H1 (cell line): ENCODE results near the gene TMEM72. TPM values are rescaled to one million over a fixed set of nuclear protein-coding genes. Genes with fewer than 3 reads are reported as not detected.

ENCODE experiments used
- CTCF ChIA-PET: fragments of 300-600 bp; sonication (Branson Sonifier 250); formaldehyde crosslinking; loops from one replicate; lab custom pipeline; 2021; ENCODE audit not compliant: partially characterized antibody; lab: Charles Lee
- POLR2A ChIA-PET: fragments of 300-600 bp; sonication (Branson Sonifier 250); formaldehyde crosslinking; loops from one replicate; lab custom pipeline; 2021; ENCODE audit warnings: inconsistent platforms; ENCODE audit not compliant: partially characterized antibody; lab: Charles Lee
- DNase-seq, 2 experiments: peaks; one replicate each; pipeline versions ENCODE4 v3.0.0 to v3.0.0-alpha.2; 2010 to 2022; ENCODE audit warnings: low spot score in 2 of 2, low read depth in 1 of 2, mixed read lengths in 1 of 2
- FAIRE-seq: peaks from 2 replicates; lab custom pipeline; 2011; peaks lifted over from hg19 to GRCh38; lab: Jason Lieb, UNC
- H2AFZ ChIP-seq: 2 replicates; pipeline ENCODE4 v1.8.1; 2012; ENCODE audit warnings: low read length, inconsistent platforms
- H2AK5ac ChIP-seq: 2 replicates; pipeline ENCODE4 v1.6.1; 2013; ENCODE audit warnings: low read depth, low read length
- H2BK120ac ChIP-seq: replicated peaks from 2 replicates; pipeline ENCODE3; 2013; ENCODE audit warnings: low read depth, low read length, inconsistent platforms
- H2BK12ac ChIP-seq: 2 replicates; pipeline ENCODE4 v1.6.1; 2013; ENCODE audit warnings: low read depth, low read length
- H2BK15ac ChIP-seq: 2 replicates; pipeline ENCODE4 v1.6.1; 2013; ENCODE audit warnings: low read length
- H2BK20ac ChIP-seq: 2 replicates; pipeline ENCODE4 v1.6.1; 2013; ENCODE audit warnings: low read length
- H2BK5ac ChIP-seq: 2 replicates; pipeline ENCODE4 v1.6.1; 2013; ENCODE audit warnings: low read depth, low read length
- H3K14ac ChIP-seq: 2 replicates; pipeline ENCODE4 v1.6.1; 2013; ENCODE audit warnings: inconsistent platforms; ENCODE audit not compliant: insufficient read length
- H3K18ac ChIP-seq: 2 replicates; pipeline ENCODE4 v1.6.1; 2013; ENCODE audit warnings: low read length; ENCODE audit errors: extremely low read depth
- H3K23ac ChIP-seq: 2 replicates; pipeline ENCODE4 v1.6.1; 2013; ENCODE audit warnings: inconsistent platforms; ENCODE audit not compliant: insufficient read length
- H3K23me2 ChIP-seq: 2 replicates; pipeline ENCODE4 v1.6.1; 2013; ENCODE audit warnings: low read depth, low read length
- H3K27ac ChIP-seq: 2 replicates; pipeline ENCODE4 v1.6.1; 2011; ENCODE audit warnings: low read depth, low read length, inconsistent platforms
- H3K27me3 ChIP-seq, 4 experiments: replicated peaks in 1 of 4; 1 replicate in 1 of 4; 2 replicates in 3 of 4; pipeline versions ENCODE4 v1.6.1 to v1.8.1; 2011 to 2013; ENCODE audit warnings: low read length in 3 of 4, mild to moderate bottlenecking in 3 of 4, inconsistent platforms in 2 of 4, mixed read lengths in 2 of 4, moderate library complexity in 1 of 4; ENCODE audit not compliant: control insufficient read depth in 3 of 4, insufficient read depth in 3 of 4; ENCODE audit errors: extremely low read depth in 1 of 4
- H3K36me3 ChIP-seq, 4 experiments: 2 replicates each; pipeline versions ENCODE4 v1.6.1 to v1.8.1; 2011 to 2013; ENCODE audit warnings: mild to moderate bottlenecking in 4 of 4, low read length in 3 of 4, moderate library complexity in 2 of 4, control low read depth in 1 of 4, inconsistent platforms in 1 of 4; ENCODE audit not compliant: insufficient read depth in 4 of 4, control insufficient read depth in 2 of 4
- H3K4ac ChIP-seq: replicated peaks from 2 replicates; pipeline ENCODE3; 2013; ENCODE audit warnings: low read length, low read depth, mixed read lengths, inconsistent platforms; ENCODE audit not compliant: insufficient read length
- H3K4me1 ChIP-seq, 4 experiments: replicated peaks in 1 of 4; 1 replicate in 1 of 4; 2 replicates in 3 of 4; pipeline versions ENCODE4 v1.6.1 to v1.8.1; 2011 to 2013; ENCODE audit warnings: low read length in 3 of 4, inconsistent platforms in 2 of 4, mixed read lengths in 1 of 4; ENCODE audit not compliant: insufficient read depth in 4 of 4, control insufficient read depth in 3 of 4
- H3K4me2 ChIP-seq, 2 experiments: 2 replicates each; pipeline versions ENCODE4 v1.6.1 to v1.8.1; 2011 to 2013; ENCODE audit warnings: low read depth in 2 of 2, low read length in 2 of 2, control low read depth in 1 of 2, inconsistent platforms in 1 of 2, mild to moderate bottlenecking in 1 of 2; ENCODE audit not compliant: insufficient read depth in 1 of 2
- H3K4me3 ChIP-seq, 4 experiments: fragments of 200-600, 300-600 bp in 1 of 4; sonication (generic), shearing (Covaris generic), sonication (Bioruptor Twin) in 1 of 4; 2 replicates each; pipeline versions ENCODE4 v1.5.1 to v1.8.1; 2011 to 2016; ENCODE audit warnings: low read length in 4 of 4, low read depth in 3 of 4, control low read depth in 2 of 4, inconsistent platforms in 2 of 4, mild to moderate bottlenecking in 2 of 4, mixed read lengths in 1 of 4, moderate library complexity in 1 of 4; ENCODE audit not compliant: insufficient read depth in 2 of 4; ENCODE audit errors: extremely low read depth in 1 of 4
- H3K56ac ChIP-seq: replicated peaks from 2 replicates; pipeline ENCODE3; 2013; ENCODE audit warnings: low read depth, mild to moderate bottlenecking, mixed read lengths, low read length, inconsistent platforms; ENCODE audit not compliant: insufficient read length
- H3K79me1 ChIP-seq: 2 replicates; pipeline ENCODE4 v1.6.1; 2013; ENCODE audit warnings: low read depth, low read length, control low read depth
- H3K79me2 ChIP-seq, 2 experiments: 2 replicates each; pipeline versions ENCODE4 v1.6.1 to v1.8.1; 2012 to 2013; ENCODE audit warnings: low read length in 2 of 2, mild to moderate bottlenecking in 2 of 2, inconsistent platforms in 1 of 2; ENCODE audit not compliant: insufficient read depth in 2 of 2, control insufficient read depth in 1 of 2
- H3K9ac ChIP-seq, 4 experiments: replicated peaks in 1 of 4; 1 replicate in 1 of 4; 2 replicates in 3 of 4; pipeline versions ENCODE4 v1.6.1 to v1.8.1; 2011 to 2013; ENCODE audit warnings: low read depth in 3 of 4, low read length in 3 of 4, control low read depth in 2 of 4, mild to moderate bottlenecking in 2 of 4, moderate library complexity in 2 of 4, inconsistent platforms in 1 of 4; ENCODE audit errors: extremely low read depth in 1 of 4
- H3K9me3 ChIP-seq, 2 experiments: 2 replicates each; pipeline versions ENCODE4 v1.6.1 to v1.8.1; 2012 to 2013; ENCODE audit warnings: mild to moderate bottlenecking in 2 of 2, moderate library complexity in 2 of 2, control low read depth in 1 of 2, inconsistent platforms in 1 of 2, low read depth in 1 of 2, low read length in 1 of 2, mixed read lengths in 1 of 2; ENCODE audit not compliant: insufficient read depth in 2 of 2
- H4K20me1 ChIP-seq, 2 experiments: replicated peaks in 1 of 2; 2 replicates each; pipeline versions ENCODE3 to v1.8.1; 2011 to 2013; ENCODE audit warnings: inconsistent platforms in 2 of 2, low read length in 2 of 2, mild to moderate bottlenecking in 1 of 2; ENCODE audit not compliant: insufficient read depth in 2 of 2, control insufficient read depth in 1 of 2
- H4K5ac ChIP-seq: 2 replicates; pipeline ENCODE4 v1.6.1; 2013; ENCODE audit warnings: low read length, low read depth, mixed read lengths, inconsistent platforms; ENCODE audit not compliant: insufficient read length
- H4K8ac ChIP-seq: 2 replicates; pipeline ENCODE4 v1.8.0; 2013; ENCODE audit warnings: mild to moderate bottlenecking, moderate library complexity, low read length, inconsistent platforms; ENCODE audit not compliant: insufficient read depth; ENCODE audit errors: extremely low read depth
- H4K91ac ChIP-seq: replicated peaks from 2 replicates; pipeline ENCODE3; 2013; ENCODE audit warnings: low read length, mixed read lengths, inconsistent platforms; ENCODE audit not compliant: insufficient read length
- CEBPB ChIP-seq: IDR thresholded peaks from 2 replicates; pipeline ENCODE4 v1.6.1; 2012; ENCODE audit warnings: low read depth, low read length
- EP300 ChIP-seq, 2 experiments: IDR thresholded peaks; 1 replicate in 1 of 2; 2 replicates in 1 of 2; pipeline ENCODE4 v1.6.1; 2011 to 2012; ENCODE audit warnings: low read depth in 2 of 2, low read length in 2 of 2, mild to moderate bottlenecking in 2 of 2, borderline replicate concordance in 1 of 2, inconsistent platforms in 1 of 2, moderate library complexity in 1 of 2
- JUN ChIP-seq: IDR thresholded peaks from 2 replicates; pipeline ENCODE4 v1.6.1; 2011; ENCODE audit warnings: low read depth, mild to moderate bottlenecking, improper control_type of control experiment, low read length
- KDM1A ChIP-seq: fragments of 200-600, 300-600 bp; sonication (generic); IDR thresholded peaks from 2 replicates; pipeline ENCODE4 v1.7.1; 2016; ENCODE audit warnings: mild to moderate bottlenecking, low read length, borderline replicate concordance
- RXRA ChIP-seq: IDR thresholded peaks from 2 replicates; pipeline ENCODE4 v1.6.1; 2011; ENCODE audit warnings: low read depth, mild to moderate bottlenecking, low read length, moderate library complexity; ENCODE audit not compliant: insufficient read depth
- SIRT6 ChIP-seq: IDR thresholded peaks from one replicate; pipeline ENCODE4 v1.7.1; 2012; ENCODE audit warnings: low read length, inconsistent platforms
- TAF7 ChIP-seq: optimal IDR thresholded peaks from 2 replicates; pipeline ENCODE3; 2011; ENCODE audit warnings: low read depth, mild to moderate bottlenecking, inconsistent platforms, low read length, moderate library complexity, borderline replicate concordance
- TBP ChIP-seq: IDR thresholded peaks from 2 replicates; pipeline ENCODE4 v1.6.1; 2011; ENCODE audit warnings: low read depth, low read length, improper control_type of control experiment
- WGBS, 2 experiments: shearing (Covaris generic) in 1 of 2; methylation state at CpG; one replicate each; pipeline versions ENCODE4 v1.1.6 to v1.1.7; 2013 to 2015; ENCODE audit warnings: low lambda C conversion rate in 2 of 2, mixed read lengths in 2 of 2, inconsistent platforms in 1 of 2, low coverage in 1 of 2, missing lambda C conversion rate in 1 of 2; ENCODE audit not compliant: insufficient replicate concordance in 2 of 2, insufficient coverage in 1 of 2, insufficient read length in 1 of 2; ENCODE audit errors: extremely low coverage in 1 of 2, missing lambda C conversion rate in 1 of 2; 5-methylcytosine and 5-hydroxymethylcytosine counted together
- polyA plus RNA-seq, 7 experiments: library from polyadenylated mRNA; depleted of rRNA in 3 of 7; stranded (reverse) in 5 of 7; unstranded in 2 of 7; fragments of >200 nt in 5 of 7; fragments of 200-250 nt in 2 of 7; gene quantifications; 1 replicate in 5 of 7; 2 replicates in 1 of 7; 4 replicates in 1 of 7; pipeline versions ENCODE4 v1.2.1 to v1.2.3, GENCODE V29; 2011 to 2013; ENCODE audit warnings: missing spikeins in 2 of 7, mixed read lengths in 2 of 7
- total RNA-seq: library from RNA; stranded (reverse); fragmentation: NEBNext Ultra II Directional; extraction: Animal tissue kit (Norgen Biotek cat#: 25700); gene quantifications from 2 replicates; pipeline ENCODE4 v1.2.1, GENCODE V29; 2021

Gene TMEM72
- total and polyA plus RNA-seq, 2 of the 8 experiments (the other 6 are each of a cell fraction or from before 2014, with no cell fraction given): not detected

GRCh38 chr10:44908936-44909630 is 2.1 kb upstream of the TMEM72 start:
- no peak for DNase-seq
- Histone ChIP-seq H3K18ac (no peak overlapping the region), H2AK5ac (no peak overlapping the region), H3K23me2 (no peaks in the 10 kb centered on the region), H3K79me2 (no peaks in the 10 kb centered on the region), H3K4ac (no peak overlapping the region), H3K36me3 (no peaks in the 10 kb centered on the region), H2AFZ (no peak overlapping the region), H3K9ac (no peak overlapping the region), H2BK5ac (no peak overlapping the region), H3K23ac (no peak overlapping the region), H3K4me3 (no peak overlapping the region), H4K91ac (peak overlapping the region; percentile 70), H3K79me1 (no peaks in the 10 kb centered on the region), H3K56ac (no peak overlapping the region), H3K9me3 (no peaks in the 10 kb centered on the region), H2BK20ac (no peak overlapping the region; the same call in 1 of the 2 replicates), H3K27ac (no peak overlapping the region), H2BK15ac (no peak overlapping the region), H3K4me1 (peaks cover 9 to 17% (median 11%) of the 10 kb centered on the region in 4 experiments; a peak in 6 of 7 replicates), H4K8ac (no peak overlapping the region), H2BK120ac (no peak overlapping the region), H3K4me2 (no peak overlapping the region), H4K20me1 (no peaks in the 10 kb centered on the region), H3K14ac (no peak overlapping the region), H2BK12ac (no peak overlapping the region; the same call in 1 of the 2 replicates), H3K27me3 (no peaks in the 10 kb centered on the region), H4K5ac (no peak overlapping the region)
- ChIA-PET CTCF (interaction anchor here (0.9 to 3.5 kb wide), 5 partner anchors 9 to 73 kb away, joined by 3 to 10 read pairs (median 4); no protein-coding TSS in a partner anchor), POLR2A (interaction anchor here (0.8 kb wide), 1 partner anchor 58 kb away, joined by 3 read pairs; no protein-coding TSS in a partner anchor)
- no peak for FAIRE-seq
- TF ChIP-seq EP300 (IDR thresholded peaks at IDR 0.05; ENCODE audit: borderline replicate concordance in 1 of 2, low read depth in 2 of 2, low read length in 2 of 2) (no peak), KDM1A (no peak), JUN (no peak), TBP (no peak), CEBPB (no peak), TAF7 (no peak), SIRT6 (no peak), RXRA (no peak)
- 92% methylated on average over 7 of the region's 7 CpGs; no CpG with 5 or more reads in 1 of the 2 experiments for WGBS, 2 experiments
